ENCODE results near the gene CYTH4. TPM values are rescaled to one million over a fixed set of nuclear protein-coding genes. Genes with fewer than 3 reads are reported as not detected.

The CYTH4 gene
- total RNA-seq, 1 experiment from 2014 or later = 1.2 TPM

- no peak for DNase-seq (ENCODE audit: low read depth)
Observed at GRCh38 chr22:37289156-37289735, 6.9 kb downstream of the CYTH4 start.

DNA sequence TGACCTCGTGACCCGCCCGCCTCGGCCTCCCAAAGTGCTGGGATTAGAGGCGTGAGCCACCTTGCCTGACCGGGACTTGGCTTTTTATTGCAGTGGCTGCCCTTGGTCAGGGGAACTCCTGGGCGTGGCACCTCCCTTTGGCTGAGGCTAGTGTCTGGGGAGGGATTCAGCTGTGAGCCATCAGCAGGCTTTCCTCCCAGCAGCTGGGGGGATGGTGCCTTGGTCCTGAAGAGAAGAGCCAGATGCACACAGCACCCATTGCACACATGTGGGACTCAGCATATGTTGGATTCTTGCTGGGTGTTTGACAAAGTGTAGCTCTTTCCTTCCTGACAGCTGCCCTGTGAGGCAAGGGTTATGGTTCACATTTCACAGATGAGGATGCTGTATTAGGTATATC, 8.4 kb downstream of the CYTH4 start:
- DNase-seq (ENCODE audit: low read depth) = peak; percentile 81

DNA sequence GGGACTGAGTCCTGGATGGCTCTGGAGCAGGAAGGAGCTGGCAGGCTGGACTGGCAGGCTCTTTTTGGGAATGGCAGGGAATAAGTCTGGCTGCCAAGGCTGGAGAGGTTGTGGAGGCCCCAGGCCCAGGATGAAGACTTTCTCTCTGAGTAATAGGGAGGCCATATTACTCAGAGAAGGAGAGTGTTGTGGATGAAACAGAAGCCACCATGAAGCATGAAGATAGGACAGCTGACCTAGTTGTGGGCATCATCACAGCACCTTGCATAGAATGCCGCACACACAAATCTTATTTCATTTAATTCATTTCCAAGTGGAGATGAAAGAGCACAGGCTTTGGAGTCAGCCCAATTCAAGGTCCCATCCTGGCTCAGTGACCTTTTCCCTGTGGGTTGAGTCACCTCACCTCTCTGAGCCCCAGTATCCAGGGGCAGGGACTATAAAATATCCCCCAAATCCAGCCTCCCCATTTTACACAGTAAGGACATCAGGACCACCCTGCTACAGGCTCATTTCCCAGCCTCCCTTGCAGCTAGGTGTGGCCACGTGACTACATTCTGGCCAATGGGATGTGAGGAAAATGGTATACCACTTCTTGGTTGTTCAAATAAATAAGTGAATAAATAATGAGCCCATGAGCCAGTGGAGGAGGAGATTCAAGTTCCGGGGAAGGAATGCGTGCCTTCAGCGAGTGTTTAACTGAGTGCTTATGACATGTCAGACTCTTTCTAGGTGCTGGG, 9.4 kb downstream of the CYTH4 start:
- DNase-seq (ENCODE audit: low read depth) = no peak

DNA sequence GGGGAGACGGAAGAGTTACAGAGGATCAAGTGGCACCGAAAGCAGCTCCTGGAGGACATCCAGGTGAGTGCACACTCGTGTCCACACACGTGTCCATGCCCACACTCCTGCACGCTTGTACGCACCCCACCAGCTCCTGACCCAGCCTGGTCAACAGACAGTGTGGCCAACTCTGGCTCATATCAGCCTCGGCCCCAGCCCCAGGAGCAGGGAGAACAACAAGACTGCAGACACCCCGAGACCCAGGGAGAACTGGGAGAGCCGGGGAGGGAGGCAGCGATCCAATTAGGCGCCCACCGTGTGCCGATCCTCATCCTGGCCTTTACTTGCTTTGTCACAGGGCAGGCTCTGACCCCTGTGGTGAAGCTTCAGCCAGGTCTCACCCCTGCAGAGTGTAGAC, 10.3 kb downstream of the CYTH4 start:
- DNase-seq (ENCODE audit: low read depth) = no peak

GRCh38 chr22:37293172-37293571, 10.9 kb downstream of the CYTH4 start:
- no peak for DNase-seq (ENCODE audit: low read depth)

DNA sequence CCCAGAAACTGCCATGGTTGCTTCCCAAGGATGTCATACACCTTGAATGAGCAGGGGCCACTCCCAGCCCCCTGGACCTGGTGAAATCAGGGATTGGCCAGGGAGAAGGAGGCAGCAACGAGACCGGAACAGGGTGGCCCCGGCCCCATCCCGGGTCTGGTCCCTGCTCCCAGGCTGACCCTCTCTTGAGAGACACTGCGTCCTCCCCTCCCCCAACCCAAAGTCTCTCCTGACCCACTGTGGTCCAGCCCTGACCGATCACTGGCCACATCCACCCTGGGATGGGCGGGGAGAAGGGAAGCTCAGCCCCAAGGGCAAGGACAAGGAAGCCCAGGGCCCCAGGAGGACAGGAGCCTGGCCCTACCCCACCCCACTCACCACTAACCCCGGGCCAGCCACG, 12.4 kb downstream of the CYTH4 start:
- no peak for DNase-seq (ENCODE audit: low read depth)

DNA sequence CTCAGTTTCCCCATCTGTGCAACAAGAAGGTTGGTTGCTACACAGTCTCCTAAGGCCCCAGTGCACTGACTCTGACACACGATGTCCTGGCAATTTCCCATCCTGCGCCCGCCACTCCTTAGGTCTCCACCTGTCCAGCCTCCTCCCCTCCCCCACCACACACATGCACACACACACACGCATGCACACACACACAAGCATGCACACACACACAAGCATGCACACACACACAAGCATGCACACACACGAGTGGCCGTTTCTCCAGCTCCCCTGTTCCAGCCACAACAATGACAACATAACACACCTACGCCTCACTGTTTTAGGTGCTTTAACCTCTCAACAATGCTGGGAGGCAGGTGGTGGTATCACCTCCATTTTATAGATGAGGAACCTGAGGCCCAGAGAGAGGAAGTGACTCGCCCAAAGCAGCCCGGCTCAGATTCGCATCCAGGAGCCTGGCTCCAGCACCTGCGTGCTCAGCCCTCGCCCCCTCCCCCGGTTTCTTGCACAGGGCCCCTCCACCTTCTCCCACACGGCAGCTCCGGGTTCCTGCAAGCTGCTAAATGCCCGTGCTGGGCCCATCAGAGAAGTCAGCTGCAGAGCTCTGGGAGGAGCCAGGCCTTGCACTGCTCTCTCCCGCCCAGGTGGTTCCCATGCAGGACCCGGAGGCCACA, 13.0 kb downstream of the CYTH4 start:
- no peak for DNase-seq (ENCODE audit: low read depth)

GRCh38 chr22:37295946-37296345, 13.6 kb downstream of the CYTH4 start:
- no peak for DNase-seq (ENCODE audit: low read depth)

GRCh38 chr22:37298748-37299495, 16.6 kb downstream of the CYTH4 start:
- DNase-seq (ENCODE audit: low read depth) = no peak

DNA sequence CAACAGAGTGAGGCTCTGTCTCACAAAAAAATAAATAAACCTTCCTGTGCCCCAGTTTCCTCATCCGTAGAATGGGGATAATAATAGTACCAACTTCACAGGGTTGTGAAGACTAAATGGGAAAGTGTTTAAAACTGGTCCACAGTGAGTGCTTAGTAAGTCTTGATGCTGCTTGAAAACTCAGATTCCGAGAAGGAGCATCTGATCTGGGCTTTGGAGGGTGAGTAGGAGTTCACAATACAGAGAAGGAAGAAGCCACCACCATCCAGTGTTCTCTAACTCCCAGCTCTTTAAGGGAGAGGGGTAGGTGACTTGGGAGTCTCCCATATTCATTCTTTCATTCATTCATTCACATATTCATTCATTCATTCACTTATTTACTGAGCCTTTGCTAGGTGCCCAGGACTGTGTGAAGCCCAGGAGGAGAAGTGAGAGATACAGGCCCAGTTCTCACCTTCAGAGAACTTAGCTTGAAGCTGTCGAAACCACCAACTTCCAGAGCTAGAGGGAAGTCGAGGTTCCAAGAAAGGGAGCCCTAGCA, 17.7 kb downstream of the CYTH4 start:
- DNase-seq (ENCODE audit: low read depth) = no peak

DNA sequence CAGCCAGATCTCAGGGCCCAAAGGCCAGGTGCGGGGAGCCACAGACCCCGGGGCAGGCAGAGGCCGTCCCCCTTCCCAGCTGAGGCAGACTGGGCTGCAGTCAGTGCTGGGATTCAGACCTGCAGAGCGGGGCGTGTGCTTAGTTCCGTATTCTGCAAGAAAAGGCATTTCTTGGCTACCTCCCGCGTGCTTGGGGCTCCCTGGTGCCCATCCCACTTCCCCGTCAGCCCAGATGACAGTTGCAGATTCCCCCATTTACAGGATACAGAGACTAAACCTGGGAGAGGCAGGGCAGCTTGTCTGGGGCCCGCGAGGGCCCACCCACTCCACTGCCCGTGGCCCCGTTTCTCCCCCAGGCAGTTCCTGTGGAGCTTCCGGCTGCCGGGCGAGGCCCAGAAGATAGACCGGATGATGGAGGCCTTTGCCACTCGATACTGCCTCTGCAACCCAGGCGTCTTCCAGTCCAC, 18.3 kb downstream of the CYTH4 start:
- DNase-seq (ENCODE audit: low read depth) = peak; percentile 32

GRCh38 chr22:37301144-37301830, 19.0 kb downstream of the CYTH4 start:
- DNase-seq (ENCODE audit: low read depth) = no peak

DNA sequence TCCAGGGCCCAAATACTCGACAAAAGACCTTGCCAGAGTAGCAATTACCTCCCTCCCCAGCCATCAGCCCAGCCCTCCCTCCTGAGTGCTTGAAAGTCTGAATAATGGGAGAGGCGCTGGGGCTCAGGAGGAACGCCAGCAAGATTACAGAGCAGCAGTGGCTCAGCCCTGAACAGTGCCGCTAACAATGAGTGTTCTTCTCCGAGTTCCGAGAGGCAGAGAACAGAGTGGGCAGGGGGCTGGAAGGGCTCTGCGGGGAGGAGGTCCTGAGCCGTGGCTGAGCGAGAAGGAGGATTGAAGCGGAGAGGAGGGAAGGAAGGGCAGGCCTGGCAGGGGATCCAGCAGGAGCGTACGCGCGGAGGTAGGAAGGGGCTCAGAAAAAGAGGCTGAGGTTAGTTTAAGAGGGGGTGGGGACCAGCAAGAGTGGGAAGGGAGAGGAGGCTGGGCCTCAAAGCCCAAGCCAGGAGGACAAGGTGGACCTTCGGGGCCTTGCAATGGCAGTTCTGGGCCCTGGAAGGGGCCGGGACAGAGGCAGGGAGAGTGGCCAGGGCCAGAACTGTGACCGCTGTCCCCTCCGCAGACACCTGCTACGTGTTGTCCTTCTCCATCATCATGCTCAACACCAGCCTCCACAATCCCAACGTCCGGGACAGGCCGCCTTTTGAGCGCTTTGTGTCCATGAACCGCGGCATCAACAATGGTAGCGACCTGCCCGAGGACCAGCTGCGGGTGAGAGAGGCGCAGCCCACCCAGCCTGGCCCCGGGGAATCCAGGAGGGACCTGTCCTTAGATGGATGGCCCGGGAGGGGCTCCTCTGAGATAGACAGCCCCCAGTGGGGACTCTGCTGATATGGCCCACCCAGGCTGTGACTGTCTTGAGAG, 20.6 kb downstream of the CYTH4 start:
- DNase-seq (ENCODE audit: low read depth) = no peak

- peak; percentile 91 for DNase-seq (ENCODE audit: low read depth)
Observed at GRCh38 chr22:37303821-37304274, 21.5 kb downstream of the CYTH4 start.

GRCh38 chr22:37304595-37305343, 22.5 kb downstream of the CYTH4 start:
- DNase-seq (ENCODE audit: low read depth) = peak; percentile 49

GRCh38 chr22:37305887-37306286, 23.6 kb downstream of the CYTH4 start:
- DNase-seq (ENCODE audit: low read depth) = no peak

GRCh38 chr22:37306494-37306829, 24.2 kb downstream of the CYTH4 start:
- no peak for DNase-seq (ENCODE audit: low read depth)

DNA sequence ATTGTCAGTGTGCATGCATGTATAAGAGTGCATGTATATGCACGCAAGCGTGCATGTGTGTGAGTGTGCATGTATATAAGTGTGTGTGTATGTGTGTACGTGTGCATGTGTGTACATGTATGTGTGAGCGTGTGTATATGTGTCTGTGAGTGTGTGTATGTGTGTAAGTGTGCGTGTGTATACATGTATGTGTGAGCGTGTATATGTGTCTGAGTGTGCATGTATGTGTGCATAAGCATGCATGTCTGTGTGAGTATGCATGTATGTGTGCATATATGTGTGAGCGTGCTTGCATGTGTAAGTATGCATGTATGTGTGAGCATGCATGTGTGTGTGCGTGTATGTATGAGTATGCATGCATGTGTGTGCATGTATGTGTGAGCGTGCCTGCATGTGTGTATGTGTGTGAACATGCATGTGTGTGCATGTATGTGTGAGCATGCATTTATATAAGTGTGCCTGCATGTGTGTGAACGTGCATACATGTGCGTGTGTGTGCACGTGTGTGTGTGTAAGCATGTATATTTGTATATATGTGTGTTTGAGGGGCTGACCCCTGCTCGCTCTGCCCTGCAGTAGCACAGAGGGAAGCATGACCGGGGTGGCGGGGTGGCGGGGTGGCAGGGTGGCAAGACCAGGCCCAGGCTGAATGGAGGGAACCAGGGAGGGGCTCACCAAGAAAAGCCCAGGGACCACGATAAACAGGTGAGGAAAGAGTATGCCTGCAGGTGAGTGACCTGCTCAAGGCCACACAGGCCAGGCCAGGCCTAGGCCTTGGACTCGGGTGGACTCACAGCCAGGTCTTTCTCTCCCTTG, 26.3 kb downstream of the CYTH4 start:
- no peak for DNase-seq (ENCODE audit: low read depth)
